K562 (cell line): ENCODE measurements around the gene SERPINB11. TPM values are rescaled to one million over a fixed set of nuclear protein-coding genes. Genes with fewer than 3 reads are reported as not detected.

Experiments
- ATAC-seq: fragments of 200-7000 bp; cut with Tn5 transposase; 3 replicates; pipeline ENCODE4 v1.9.1; 2020; ENCODE audit warnings: moderate library complexity
- BruUV-seq: library from RNA; stranded (reverse); fragments of 400-500 nt; replicated peaks from 2 replicates; lab custom pipeline; 2021; lab: Mats Ljungman, UMichigan
- CTCF ChIA-PET: fragments of 300-600 bp; formaldehyde crosslinking; extraction: SDS; loops from one replicate; lab custom pipeline; 2021; ENCODE audit warnings: low intra/inter-chr PET ratio; lab: Yijun Ruan, JAX
- POLR2A ChIA-PET: fragments of 300-600, 350-650 bp; sonication (Branson Sonifier 250); formaldehyde crosslinking; extraction: SDS; loops from one replicate; lab custom pipeline; 2021; ENCODE audit warnings: antibody characterized with exemption, inconsistent platforms; lab: Yijun Ruan, JAX
- DNase-seq, 4 experiments: peaks; one replicate each; pipeline versions ENCODE4 v3.0.0 to v3.0.0-alpha.2; 2011 to 2018; ENCODE audit warnings: low spot score in 3 of 4, mixed read lengths in 3 of 4; ENCODE audit errors: extremely low read depth in 1 of 4
- FAIRE-seq: peaks from 2 replicates; lab custom pipeline; 2011; peaks lifted over from hg19 to GRCh38; lab: Jason Lieb, UNC
- H2AFZ ChIP-seq: 2 replicates; pipeline ENCODE4 v1.6.0; 2011; ENCODE audit warnings: low read depth, low read length, control low read depth, inconsistent platforms
- H3K27ac ChIP-seq: fragments of 200-600 bp; 3 replicates; pipeline ENCODE4 v1.8.0; 2011; ENCODE audit warnings: low read depth, mild to moderate bottlenecking, control low read depth, inconsistent platforms, low read length, moderate library complexity, mixed read lengths; ENCODE audit errors: extremely low read depth
- H3K27me3 ChIP-seq, 2 experiments: fragments of 300-600 bp in 1 of 2; 2 replicates in 1 of 2; 3 replicates in 1 of 2; pipeline versions ENCODE4 v1.6.0 to v1.8.0; 2011; ENCODE audit warnings: inconsistent platforms in 2 of 2, low read length in 2 of 2, mild to moderate bottlenecking in 1 of 2, mixed read lengths in 1 of 2, moderate library complexity in 1 of 2; ENCODE audit not compliant: control insufficient read depth in 2 of 2, insufficient read depth in 2 of 2
- H3K36me3 ChIP-seq: fragments of 300-600 bp; 3 replicates; pipeline ENCODE4 v1.8.0; 2011; ENCODE audit warnings: mild to moderate bottlenecking, low read length, inconsistent platforms; ENCODE audit not compliant: control insufficient read depth, insufficient read depth
- H3K4me1 ChIP-seq, 2 experiments: fragments of 200-600 bp in 1 of 2; replicated peaks in 1 of 2; 2 replicates in 1 of 2; 3 replicates in 1 of 2; pipeline versions ENCODE4 v1.5.1 to v1.8.0; 2011; ENCODE audit warnings: inconsistent platforms in 2 of 2, low read length in 2 of 2, mild to moderate bottlenecking in 1 of 2, mixed read lengths in 1 of 2, moderate library complexity in 1 of 2; ENCODE audit not compliant: control insufficient read depth in 2 of 2, insufficient read depth in 2 of 2
- H3K4me2 ChIP-seq: 2 replicates; pipeline ENCODE4 v1.6.1; 2011; ENCODE audit warnings: low read length, control low read depth, inconsistent platforms, mixed read lengths; ENCODE audit not compliant: insufficient read depth
- H3K4me3 ChIP-seq: fragments of 200-600 bp; sonication (generic), shearing (Covaris generic); 2 replicates; pipeline ENCODE4 v1.5.1; 2016; ENCODE audit warnings: control low read depth, inconsistent platforms
- H3K79me2 ChIP-seq: fragments of 200-600 bp; 3 replicates; pipeline ENCODE4 v1.8.0; 2011; ENCODE audit warnings: low read length, inconsistent platforms; ENCODE audit not compliant: control insufficient read depth, insufficient read depth
- H3K9ac ChIP-seq, 2 experiments: 2 replicates each; pipeline versions ENCODE4 v1.6.0 to v1.6.1; 2011; ENCODE audit warnings: low read depth in 2 of 2, low read length in 2 of 2, control low read depth in 1 of 2, inconsistent platforms in 1 of 2, mild to moderate bottlenecking in 1 of 2, mixed read lengths in 1 of 2; ENCODE audit not compliant: insufficient read depth in 1 of 2
- H3K9me1 ChIP-seq: one replicate; pipeline ENCODE4 v1.6.0; 2011; ENCODE audit warnings: inconsistent platforms, mild to moderate bottlenecking, low read length, moderate library complexity; ENCODE audit not compliant: control insufficient read depth, insufficient read depth
- H3K9me3 ChIP-seq: replicated peaks from 2 replicates; pipeline ENCODE4 v1.5.1; 2011; ENCODE audit warnings: low read depth, low read length, inconsistent platforms; ENCODE audit not compliant: control insufficient read depth, insufficient read depth
- H4K20me1 ChIP-seq: replicated peaks from 2 replicates; pipeline ENCODE4 v1.6.1; 2011; ENCODE audit warnings: low read length, inconsistent platforms, mixed read lengths; ENCODE audit not compliant: control insufficient read depth, insufficient read depth
- BRD9 ChIP-seq: fragments of 450-650 bp; IDR thresholded peaks from 2 replicates; pipeline ENCODE4 v1.6.1; 2018; ENCODE audit warnings: low read depth; ENCODE audit not compliant: partially characterized antibody
- DNMT1 ChIP-seq: fragments of 450-650 bp; IDR thresholded peaks from 2 replicates; pipeline ENCODE4 v1.6.1; 2016; ENCODE audit warnings: antibody characterized with exemption, mild to moderate bottlenecking
- E2F6 ChIP-seq, 2 experiments: IDR thresholded peaks; 2 replicates each; pipeline ENCODE4 v1.6.1; 2011; ENCODE audit warnings: borderline replicate concordance in 1 of 2, control low read depth in 1 of 2, low read depth in 1 of 2, low read length in 1 of 2, mild to moderate bottlenecking in 1 of 2, mixed read lengths in 1 of 2, moderate library complexity in 1 of 2; ENCODE audit not compliant: insufficient read depth in 1 of 2, insufficient read length in 1 of 2, poor library complexity in 1 of 2, severe bottlenecking in 1 of 2; ENCODE audit errors: extremely low read depth in 1 of 2
- ESRRA ChIP-seq: fragments of 450-650 bp; IDR thresholded peaks from 2 replicates; pipeline ENCODE4 v1.6.1; 2014; ENCODE audit warnings: low read depth, mild to moderate bottlenecking, moderate library complexity, borderline replicate concordance
- KLF10 ChIP-seq: fragments of 250-450 bp; sonication (Bioruptor Pico); IDR thresholded peaks from 2 replicates; pipeline ENCODE4 v1.6.1; 2021; ENCODE audit warnings: matching md5 sums
- MEF2D ChIP-seq: conservative IDR thresholded peaks from 2 replicates; pipeline ENCODE4 v1.6.1; 2016; ENCODE audit warnings: low read depth, missing genetic modification characterization, missing compliant biosample characterization
- PHF8 ChIP-seq: fragments of 200-600 bp; sonication (generic); IDR thresholded peaks from 2 replicates; pipeline ENCODE4 v1.6.1; 2012; ENCODE audit warnings: mixed run types, mild to moderate bottlenecking, inconsistent platforms, low read length, moderate library complexity, borderline replicate concordance
- RNF2 ChIP-seq: sonication (generic); IDR thresholded peaks from 2 replicates; pipeline ENCODE4 v1.6.1; 2016
- SPI1 ChIP-seq: IDR thresholded peaks from 2 replicates; pipeline ENCODE4 v1.6.1; 2011; ENCODE audit warnings: low read depth, low read length, control low read depth, borderline replicate concordance
- ZFP30 ChIP-seq: fragments of 250-450 bp; sonication (Bioruptor Pico); IDR thresholded peaks from 2 replicates; pipeline ENCODE4 v1.8.0; 2022; ENCODE audit warnings: moderate library complexity, mild to moderate bottlenecking, inconsistent platforms, borderline replicate concordance
- ZFX ChIP-seq: sonication (generic); formaldehyde crosslinking; IDR thresholded peaks from 2 replicates; pipeline ENCODE4 v1.8.0; 2022; ENCODE audit warnings: mild to moderate bottlenecking, missing genetic modification reagents, moderate library complexity
- ZNF133 ChIP-seq: fragments of 250-450 bp; sonication (Bioruptor Pico); IDR thresholded peaks from 2 replicates; pipeline ENCODE4 v1.4.0; 2020; ENCODE audit warnings: mild to moderate bottlenecking
- ZNF324 ChIP-seq: fragments of 250-450 bp; sonication (Bioruptor Pico); IDR thresholded peaks from 2 replicates; pipeline ENCODE4 v1.4.0; 2020; ENCODE audit warnings: mild to moderate bottlenecking
- ZNF561 ChIP-seq: fragments of 450-650 bp; formaldehyde crosslinking; conservative IDR thresholded peaks from 2 replicates; pipeline ENCODE4 v1.4.0; 2020; ENCODE audit warnings: mild to moderate bottlenecking, moderate library complexity
- WGBS: fragments of 100-300 bp; shearing (Covaris generic); methylation state at CpG from one replicate; pipeline ENCODE4 v1.1.6; 2016; ENCODE audit warnings: low coverage, mixed read lengths; ENCODE audit not compliant: insufficient coverage; ENCODE audit errors: missing lambda C conversion rate; 5-methylcytosine and 5-hydroxymethylcytosine counted together
- in situ Hi-C: fragments of 300-500 bp; cut with MboI; formaldehyde crosslinking; loops from 4 replicates; pipeline ENCODE4 v1.15.0; 2018; ENCODE audit warnings: inconsistent platforms, mixed read lengths
- intact Hi-C: fragments of 100-400 bp; cut with micrococcal nuclease; formaldehyde crosslinking; loops from 2 replicates; pipeline ENCODE4 v1.14.2; 2022
- polyA plus RNA-seq, 8 experiments: library from polyadenylated mRNA; depleted of rRNA in 4 of 8; stranded (reverse) in 5 of 8; unstranded in 3 of 8; fragments of >200 nt; fragmentation: Nextera tagmentation in 2 of 8; fragmentation: Illumina TruSeq in 1 of 8; extraction: Ambion mirVana in 2 of 8; extraction: Trizol in 1 of 8; gene quantifications; 2 replicates each; pipeline versions ENCODE4 v1.2.1 to v1.2.3, GENCODE V29; 2011 to 2014; ENCODE audit warnings: inconsistent platforms in 1 of 8, missing spikeins in 1 of 8
- total RNA-seq, 7 experiments: library from RNA; depleted of rRNA in 6 of 7; stranded (reverse); fragments of >200 nt in 6 of 7; fragmentation: Illumina TruSeq in 2 of 7; extraction: Trizol in 2 of 7; gene quantifications; 2 replicates each; pipeline versions ENCODE4 v1.2.1 to v1.2.3, GENCODE V29; 2011 to 2021; ENCODE audit warnings: low replicate concordance in 1 of 7

SERPINB11 gene
- total and polyA plus RNA-seq, 9 of the 15 experiments (the other 6 are each of a cell fraction or from before 2014, with no cell fraction given), result not detected

GRCh38 chr18:63725682-63726480 is 23.1 kb downstream of the SERPINB11 start:
- 3% methylated on average over 3 of the region's 3 CpGs for WGBS

DNA sequence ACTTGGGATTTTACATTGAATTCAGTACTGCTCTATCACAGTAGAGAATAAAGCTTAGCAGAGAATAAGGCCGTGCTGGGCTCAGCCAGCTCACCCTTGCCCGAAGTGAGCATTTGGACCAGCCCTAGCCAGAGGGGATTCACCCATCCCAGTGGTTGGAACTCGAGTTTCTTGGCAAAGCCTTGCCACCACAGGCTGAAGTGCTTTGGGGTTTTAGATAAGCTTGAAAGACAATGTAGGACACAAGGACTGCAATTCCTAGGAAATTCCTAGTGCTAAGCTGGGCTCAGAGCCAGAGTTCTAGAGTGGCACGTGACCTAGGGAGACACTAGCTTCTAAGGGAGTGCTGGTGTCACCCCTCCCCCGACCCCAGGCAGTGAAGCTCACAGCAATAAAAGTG is 28.0 kb downstream of the SERPINB11 start:
- no peak overlapping the region for H3K9ac ChIP-seq
- no TSS peak for BruUV-seq
- CTCF ChIA-PET, result no interaction called here
- no peak for DNase-seq
- H3K79me2 ChIP-seq, result no peaks in the 10 kb centered on the region
- H3K4me3 ChIP-seq, result no peak overlapping the region
- H3K27me3 ChIP-seq, result no peaks in the 10 kb centered on the region
- intact Hi-C loops (no loop called here), in situ Hi-C loops (no loop called here)
- H3K27ac ChIP-seq, result no peak overlapping the region
- 2% methylated on average over 5 of the region's 5 CpGs for WGBS
- no peaks in the 10 kb centered on the region for H4K20me1 ChIP-seq
- ATAC-seq, result no peak
- H3K9me1 ChIP-seq, result no peaks in the 10 kb centered on the region
- no peak for FAIRE-seq
- POLR2A ChIA-PET, result no interaction called here
- no peak overlapping the region for H2AFZ ChIP-seq
- H3K9me3 ChIP-seq, result no peaks in the 10 kb centered on the region
- H3K4me1 ChIP-seq, result no peaks in the 10 kb centered on the region
- no peaks in the 10 kb centered on the region for H3K36me3 ChIP-seq
- H3K4me2 ChIP-seq, result no peak overlapping the region
- TF ChIP-seq ZNF324 (no peak), ZFP30 (CRISPR knock-in tag) (no peak), ZFX (CRISPR knock-in tag) (no peak), PHF8 (no peak), DNMT1 (no peak), E2F6 (IDR thresholded peaks at IDR 0.05; ENCODE audit: borderline replicate concordance in 1 of 2, extremely low read depth in 1 of 2, insufficient read depth in 1 of 2, insufficient read length in 1 of 2, low read depth in 1 of 2, low read length in 1 of 2, poor library complexity in 1 of 2, severe bottlenecking in 1 of 2) (no peak), KLF10 (no peak), ZNF133 (no peak), ZNF561 (CRISPR knock-in tag) (no peak), RNF2 (no peak), ESRRA (no peak)

More at GRCh38 chr18:63725682-63726480, 23.1 kb downstream of the SERPINB11 start:
- Histone ChIP-seq H3K9ac (no peak overlapping the region), H3K4me2 (no peak overlapping the region), H3K36me3 (no peaks in the 10 kb centered on the region), H3K9me3 (no peaks in the 10 kb centered on the region), H2AFZ (no peak overlapping the region), H3K4me1 (no peaks in the 10 kb centered on the region), H3K79me2 (no peaks in the 10 kb centered on the region), H3K9me1 (no peaks in the 10 kb centered on the region), H3K4me3 (no peak overlapping the region), H3K27ac (no peak overlapping the region), H4K20me1 (no peaks in the 10 kb centered on the region), H3K27me3 (no peaks in the 10 kb centered on the region)
- CTCF ChIA-PET, result no interaction called here
- intact Hi-C loops, result no loop called here
- DNase-seq (no peak), FAIRE-seq (no peak), ATAC-seq (no peak)
- TF ChIP-seq SPI1 (no peak), MEF2D (tag) (no peak), BRD9 (no peak)
- no TSS peak for BruUV-seq
- POLR2A ChIA-PET, result no interaction called here
- in situ Hi-C loops, result no loop called here
